GM23248 (cell line): Measurements from ENCODE around the gene PCSK5. TPM values are rescaled to one million over a fixed set of nuclear protein-coding genes. Genes with fewer than 3 reads are reported as not detected.

Experiments
- DNase-seq: peaks from one replicate; pipeline ENCODE4 v3.0.0-alpha.2; 2015
- H2AFZ ChIP-seq: fragments of 200-600 bp; sonication (generic); 2 replicates; pipeline ENCODE4 v1.6.1; 2016; ENCODE audit warnings: antibody characterized with exemption
- H3F3A ChIP-seq: fragments of 200-600 bp; sonication (generic); 2 replicates; pipeline ENCODE4 v1.6.1; 2016; ENCODE audit warnings: mild to moderate bottlenecking, antibody characterized with exemption, mixed run types; ENCODE audit not compliant: insufficient read depth
- H3K27ac ChIP-seq: fragments of 200-600 bp; sonication (generic); 2 replicates; pipeline ENCODE4 v1.5.1; 2016; ENCODE audit warnings: mild to moderate bottlenecking
- H3K27me3 ChIP-seq: fragments of 200-600 bp; sonication (generic); replicated peaks from 2 replicates; pipeline ENCODE4 v1.6.1; 2016; ENCODE audit warnings: mild to moderate bottlenecking; ENCODE audit not compliant: insufficient read depth
- H3K36me3 ChIP-seq: fragments of 200-600 bp; sonication (generic); 2 replicates; pipeline ENCODE4 v1.6.1; 2016; ENCODE audit warnings: low read depth, mild to moderate bottlenecking
- H3K4me1 ChIP-seq: fragments of 200-600 bp; sonication (generic); 2 replicates; pipeline ENCODE4 v1.6.1; 2016; ENCODE audit warnings: mild to moderate bottlenecking; ENCODE audit not compliant: insufficient read depth
- H3K4me2 ChIP-seq: fragments of 200-600 bp; sonication (generic); one replicate; pipeline ENCODE4 v1.6.1; 2016; ENCODE audit warnings: mild to moderate bottlenecking; ENCODE audit not compliant: unreplicated experiment
- H3K4me3 ChIP-seq: fragments of 200-600 bp; sonication (generic); 2 replicates; pipeline ENCODE4 v1.5.1; 2016; ENCODE audit warnings: mild to moderate bottlenecking
- H3K79me2 ChIP-seq: fragments of 200-600 bp; sonication (generic); 2 replicates; pipeline ENCODE4 v1.6.1; 2016; ENCODE audit warnings: mild to moderate bottlenecking; ENCODE audit not compliant: insufficient read depth
- H3K9ac ChIP-seq: fragments of 200-600 bp; sonication (generic); 2 replicates; pipeline ENCODE4 v1.6.1; 2016; ENCODE audit warnings: mild to moderate bottlenecking
- H3K9me2 ChIP-seq: fragments of 200-600 bp; sonication (generic); 2 replicates; pipeline ENCODE4 v1.6.1; 2016; ENCODE audit warnings: mixed run types, mild to moderate bottlenecking, moderate library complexity; ENCODE audit not compliant: insufficient read depth
- H3K9me3 ChIP-seq: fragments of 200-600 bp; sonication (generic); one replicate; pipeline ENCODE4 v1.6.1; 2017; ENCODE audit warnings: low read depth
- H4K20me1 ChIP-seq: fragments of 200-600 bp; sonication (generic); 2 replicates; pipeline ENCODE4 v1.6.0; 2016; ENCODE audit not compliant: insufficient read depth
- EZH2 ChIP-seq: fragments of 200-600 bp; sonication (generic); IDR thresholded peaks from 2 replicates; pipeline ENCODE4 v1.6.1; 2018; ENCODE audit warnings: antibody characterized with exemption, mild to moderate bottlenecking; ENCODE audit not compliant: insufficient read depth, poor library complexity, severe bottlenecking
- EZH2phosphoT487 ChIP-seq: fragments of 200-600 bp; sonication (generic); IDR thresholded peaks from 2 replicates; pipeline ENCODE4 v1.6.1; 2018; ENCODE audit warnings: antibody characterized with exemption, moderate library complexity, mild to moderate bottlenecking, low read depth; ENCODE audit not compliant: insufficient read depth
- whole genome bisulfite sequencing, 2 experiments: methylation state at CpG; one replicate each; pipeline ENCODE4 v1.1.6; 2015 to 2017; ENCODE audit warnings: low lambda C conversion rate in 2 of 2, low coverage in 1 of 2; ENCODE audit errors: missing lambda C conversion rate in 2 of 2; 5-methylcytosine and 5-hydroxymethylcytosine counted together
- in situ Hi-C: fragments of 300-500 bp; cut with MboI; formaldehyde crosslinking; loops from 2 replicates; pipeline ENCODE4 v1.15.0; 2020
- polyA plus RNA-seq: library from polyadenylated mRNA; unstranded; fragments of >200 nt; fragmentation: Nextera tagmentation; extraction: Ambion mirVana; gene quantifications from 2 replicates; pipeline ENCODE4 v1.2.1, GENCODE V29; 2016
- total RNA-seq: library from RNA; depleted of rRNA; stranded (reverse); fragments of >200 nt; shearing (Covaris generic); gene quantifications from 2 replicates; pipeline ENCODE4 v1.2.3, GENCODE V29; 2014

Gene PCSK5
- total and polyA plus RNA-seq, 2 experiments from 2014 or later: 2.3 to 3.9 TPM

DNA sequence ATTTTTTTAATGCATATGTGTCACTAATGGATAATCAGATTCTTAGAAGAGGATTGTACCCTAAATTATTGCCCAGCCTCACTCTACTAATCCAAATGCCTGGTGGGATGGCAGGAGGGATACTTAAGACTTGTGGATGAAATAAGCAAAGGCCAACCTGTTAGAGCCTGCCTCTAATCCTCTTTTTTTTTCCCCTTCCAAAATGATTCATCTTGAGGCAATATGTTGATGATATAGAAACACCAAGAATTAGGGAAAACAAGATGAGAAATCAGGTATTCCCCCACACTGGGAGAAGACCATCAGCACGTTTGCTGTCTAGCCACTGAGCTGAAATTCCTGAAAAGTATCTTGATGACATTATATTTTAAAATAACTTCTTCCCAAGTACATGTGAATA, 451.7 kb downstream of the PCSK5 start:
- H3F3A ChIP-seq: no peaks in the 10 kb centered on the region
- no peaks in the 10 kb centered on the region for H3K36me3 ChIP-seq
- H3K9me2 ChIP-seq: no peaks in the 10 kb centered on the region
- H3K9ac ChIP-seq: no peak overlapping the region
- no peak overlapping the region for H3K4me2 ChIP-seq
- H2AFZ ChIP-seq: no peak overlapping the region
- no peaks in the 10 kb centered on the region for H3K27me3 ChIP-seq
- TF ChIP-seq EZH2phosphoT487: no peak
- TF ChIP-seq EZH2: no peak
- WGBS, 2 experiments: 12 to 18% methylated on average over 1 of the region's 1 CpG
- no peaks in the 10 kb centered on the region for H3K4me1 ChIP-seq
- H3K79me2 ChIP-seq: no peaks in the 10 kb centered on the region
- H3K4me3 ChIP-seq: no peak overlapping the region
- no peaks in the 10 kb centered on the region for H4K20me1 ChIP-seq
- H3K9me3 ChIP-seq: no peaks in the 10 kb centered on the region
- in situ Hi-C loops: no loop called here
- no peak for DNase-seq
- no peak overlapping the region for H3K27ac ChIP-seq

DNA sequence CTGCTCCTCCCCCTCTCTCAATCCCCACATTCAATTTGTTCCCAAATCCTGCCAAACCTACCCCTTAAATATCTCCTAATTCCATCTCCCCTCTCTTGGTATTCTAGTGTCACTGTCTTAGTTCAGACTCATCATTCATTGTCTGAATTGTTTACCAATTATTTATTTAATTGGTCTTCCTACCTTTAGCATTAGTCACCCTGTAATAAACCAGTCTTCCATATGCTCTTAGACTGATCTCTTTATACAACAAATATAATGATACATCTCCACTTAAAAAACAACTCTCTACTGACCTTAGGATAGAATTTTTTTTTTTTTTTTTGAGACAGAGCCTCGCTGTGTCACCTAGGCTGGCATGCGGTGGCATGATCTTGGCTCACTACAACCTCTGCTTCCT, 452.4 kb downstream of the PCSK5 start:
- no peak overlapping the region for H2AFZ ChIP-seq
- WGBS, 2 experiments: 71 to 76% methylated on average over 2 of the region's 2 CpGs
- no peak overlapping the region for H3K4me3 ChIP-seq
- no peaks in the 10 kb centered on the region for H3K9me2 ChIP-seq
- in situ Hi-C loops: no loop called here
- H3K9ac ChIP-seq: no peak overlapping the region
- H4K20me1 ChIP-seq: no peaks in the 10 kb centered on the region
- no peaks in the 10 kb centered on the region for H3K27me3 ChIP-seq
- no peaks in the 10 kb centered on the region for H3F3A ChIP-seq
- no peaks in the 10 kb centered on the region for H3K36me3 ChIP-seq
- H3K9me3 ChIP-seq: no peaks in the 10 kb centered on the region
- no peaks in the 10 kb centered on the region for H3K79me2 ChIP-seq
- H3K4me1 ChIP-seq: no peaks in the 10 kb centered on the region
- no peak overlapping the region for H3K4me2 ChIP-seq
- no peak for TF ChIP-seq EZH2phosphoT487
- no peak for TF ChIP-seq EZH2
- H3K27ac ChIP-seq: no peak overlapping the region
- no peak for DNase-seq

DNA sequence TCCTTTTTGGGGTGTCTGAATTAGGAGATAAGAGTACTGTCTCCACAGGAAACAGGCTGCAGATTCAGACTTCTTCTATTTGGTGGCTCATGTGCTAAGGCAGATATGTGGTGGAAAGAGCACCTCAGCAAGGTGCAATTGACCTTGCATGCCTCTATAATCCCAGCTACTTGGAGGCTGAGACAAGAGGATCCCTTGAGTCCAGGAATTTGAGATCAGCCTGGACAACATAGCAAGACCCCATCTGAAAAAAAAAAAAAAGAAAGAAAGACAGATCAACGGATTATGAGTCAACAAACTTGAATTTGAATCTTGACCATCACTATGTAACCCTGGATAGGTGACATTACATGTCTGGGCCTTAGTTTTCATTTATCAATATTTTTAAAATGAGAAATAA, 459.4 kb downstream of the PCSK5 start:
- Histone ChIP-seq H3F3A (no peaks in the 10 kb centered on the region), H3K9ac (no peak overlapping the region), H3K27ac (no peak overlapping the region), H3K27me3 (no peaks in the 10 kb centered on the region), H3K9me3 (no peaks in the 10 kb centered on the region), H3K4me1 (no peaks in the 10 kb centered on the region), H3K4me3 (no peak overlapping the region), H2AFZ (no peak overlapping the region), H3K9me2 (no peaks in the 10 kb centered on the region), H3K79me2 (no peaks in the 10 kb centered on the region), H3K4me2 (no peak overlapping the region), H4K20me1 (no peaks in the 10 kb centered on the region), H3K36me3 (no peaks in the 10 kb centered on the region)
- 15 to 27% methylated on average over 1 of the region's 1 CpG for WGBS, 2 experiments
- DNase-seq: no peak
- no peak for TF ChIP-seq EZH2
- TF ChIP-seq EZH2phosphoT487: no peak
- in situ Hi-C loops: no loop called here

DNA sequence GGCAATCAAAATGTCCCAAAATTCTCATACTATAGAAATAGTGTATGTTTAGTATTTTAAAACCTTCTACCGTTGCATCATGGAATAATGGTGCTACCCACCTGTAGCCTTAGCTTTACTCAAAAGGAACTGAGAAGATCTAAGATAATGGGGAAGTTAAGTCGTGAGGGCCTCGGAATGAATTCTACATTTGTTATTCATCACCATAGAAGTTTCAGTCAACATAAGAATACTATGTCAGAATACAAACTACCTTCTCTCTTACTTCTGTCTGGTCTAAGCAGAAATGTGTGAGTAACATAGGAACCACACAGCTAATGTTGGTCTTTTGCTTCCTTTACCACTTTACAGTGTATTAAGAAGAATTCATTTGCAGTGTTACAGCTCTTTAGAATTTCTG, 460.5 kb downstream of the PCSK5 start:
- Histone ChIP-seq H3K4me2 (no peak overlapping the region), H3K27ac (no peak overlapping the region), H3K4me3 (no peak overlapping the region), H3K4me1 (no peaks in the 10 kb centered on the region), H3K79me2 (no peaks in the 10 kb centered on the region), H3K9ac (no peak overlapping the region), H2AFZ (no peak overlapping the region), H3K27me3 (no peaks in the 10 kb centered on the region), H3F3A (no peaks in the 10 kb centered on the region), H3K36me3 (no peaks in the 10 kb centered on the region), H3K9me2 (no peaks in the 10 kb centered on the region), H3K9me3 (no peaks in the 10 kb centered on the region), H4K20me1 (no peaks in the 10 kb centered on the region)
- 16% methylated on average over 3 of the region's 3 CpGs for WGBS, 2 experiments
- in situ Hi-C loops: no loop called here
- DNase-seq: no peak
- TF ChIP-seq EZH2 (no peak), EZH2phosphoT487 (no peak)

DNA sequence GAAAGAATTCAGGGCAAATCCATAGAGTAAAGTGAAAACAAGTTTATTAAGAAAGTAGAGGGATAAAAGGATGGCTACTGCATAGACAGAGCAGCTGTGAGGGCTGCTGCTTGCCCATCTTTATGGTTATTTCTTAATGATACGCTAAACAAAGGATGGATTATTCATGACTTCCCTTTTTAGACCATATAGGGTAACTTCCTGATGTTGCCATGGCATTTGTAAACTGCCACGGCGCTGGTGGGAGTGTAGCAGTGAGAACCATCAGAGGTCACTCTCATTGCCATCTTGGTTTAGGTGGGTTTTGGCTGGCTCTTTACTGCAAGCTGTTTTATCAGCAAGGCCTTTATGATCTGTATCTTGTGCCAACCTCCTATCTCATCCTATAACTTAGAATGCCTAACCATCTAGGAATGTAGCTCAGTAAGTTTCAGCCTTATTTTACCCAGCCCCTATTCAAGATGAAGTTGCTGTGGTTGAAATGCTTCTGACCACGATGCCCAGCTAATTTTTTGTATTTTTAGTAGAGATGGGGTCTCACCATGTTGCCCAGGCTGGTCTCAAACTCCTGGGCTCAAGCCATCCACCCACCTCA, 461.6 kb downstream of the PCSK5 start:
- Histone ChIP-seq H3K27ac (no peak overlapping the region), H3K9ac (no peak overlapping the region), H3K9me2 (no peaks in the 10 kb centered on the region), H3F3A (no peaks in the 10 kb centered on the region), H2AFZ (no peak overlapping the region), H3K27me3 (no peaks in the 10 kb centered on the region), H3K4me1 (no peaks in the 10 kb centered on the region), H3K4me3 (no peak overlapping the region), H3K36me3 (no peaks in the 10 kb centered on the region), H4K20me1 (no peaks in the 10 kb centered on the region), H3K9me3 (no peaks in the 10 kb centered on the region), H3K79me2 (no peaks in the 10 kb centered on the region), H3K4me2 (no peak overlapping the region)
- TF ChIP-seq EZH2phosphoT487 (no peak), EZH2 (no peak)
- no peak for DNase-seq
- WGBS, 2 experiments: 45 to 52% methylated on average over 4 of the region's 4 CpGs
- in situ Hi-C loops: no loop called here
